Tibial artery (tissue), 4 donors: Measurements from ENCODE around the gene CTBS.

Experiments
- DNase-seq, 2 donors: peaks; one replicate each; pipeline ENCODE4 v3.0.0-alpha.2; 2019
- H3K27ac ChIP-seq, 2 donors: fragments of 200-600 bp; sonication (generic) in 1 of 2; 1 replicate in 1 of 2; 2 replicates in 1 of 2; pipeline ENCODE4 v1.5.1; 2018 to 2019; ENCODE audit warnings: mild to moderate bottlenecking in 1 of 2
- H3K27me3 ChIP-seq, 2 donors: fragments of 200-600 bp; sonication (generic) in 1 of 2; one replicate each; pipeline versions ENCODE4 v1.5.1 to v1.6.0; 2016 to 2019
- H3K36me3 ChIP-seq, 3 donors: fragments of 200-600 bp; sonication (generic) in 2 of 3; one replicate each; pipeline ENCODE4 v1.5.1; 2016 to 2019; ENCODE audit warnings: mild to moderate bottlenecking in 2 of 3
- H3K4me1 ChIP-seq, 4 donors: fragments of 200-600 bp; sonication (generic) in 2 of 4; 1 replicate in 3 of 4; 2 replicates in 1 of 4; pipeline ENCODE4 v1.5.1; 2016 to 2019
- H3K4me3 ChIP-seq, 2 donors: fragments of 200-600 bp; sonication (generic) in 1 of 2; 1 replicate in 1 of 2; 2 replicates in 1 of 2; pipeline ENCODE4 v1.5.1; 2018 to 2019; ENCODE audit warnings: mild to moderate bottlenecking in 2 of 2
- H3K9me3 ChIP-seq, 3 donors: fragments of 200-600 bp; sonication (generic) in 1 of 3; one replicate each; pipeline ENCODE4 v1.5.1; 2016 to 2019
- intact Hi-C: fragments of 100-400 bp; cut with DNase I; formaldehyde crosslinking; loops from one replicate; pipeline ENCODE4 v1.15.0; 2023; ENCODE audit warnings: low total_unique reads
- TF ChIP-seq, protein P1 (sequence below), 2 experiments: fragments of 200-600 bp in 1 of 2; fragments of 450-650 bp in 1 of 2; IDR thresholded peaks; one replicate each; pipeline ENCODE4 v1.5.1; 2017 to 2019; ENCODE audit warnings: antibody characterized with exemption in 2 of 2, mild to moderate bottlenecking in 1 of 2, moderate library complexity in 1 of 2

The CTBS gene

DNA sequence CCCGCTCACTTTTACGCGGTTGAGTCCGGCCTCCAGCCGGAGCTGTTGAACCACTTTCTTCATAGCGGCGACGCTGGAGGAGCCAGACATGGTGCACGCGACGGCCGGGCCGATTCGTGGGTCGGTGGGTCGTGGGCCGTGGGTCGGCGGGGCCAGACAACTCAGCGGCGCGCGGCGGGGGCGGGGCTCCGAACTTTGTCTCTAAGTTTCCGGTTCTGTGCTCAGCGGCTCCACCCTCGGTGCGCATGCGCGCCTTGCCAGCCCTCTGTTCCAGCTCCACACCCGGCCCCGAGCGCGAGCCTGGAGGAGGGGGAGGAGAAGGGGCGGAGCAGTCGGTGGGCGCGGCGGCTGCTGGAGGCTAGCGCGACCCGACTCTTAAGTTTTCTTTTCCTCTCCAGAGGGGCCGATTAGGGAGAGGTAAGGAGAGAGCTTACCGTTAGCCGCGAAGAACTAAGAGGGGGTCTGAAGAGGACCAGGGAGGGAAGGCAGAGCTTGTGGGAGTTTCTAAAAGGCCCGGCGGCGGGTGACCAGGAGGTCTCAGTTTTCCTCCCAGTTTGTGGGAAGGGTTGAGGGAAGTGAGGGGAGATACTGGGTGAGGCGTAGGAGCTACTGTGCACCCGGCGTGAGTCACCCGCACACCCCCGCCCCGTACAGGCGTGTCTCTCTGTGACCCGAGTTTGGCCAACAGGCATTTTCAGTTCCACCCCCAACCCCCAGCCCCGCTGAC lies 68.1 kb downstream of the CTBS start, which contains the start of the genes GNG5 and SPATA1:
GNG5 (minus strand) TSS at position 580 of the 727 bp plus-strand sequence; CDS start at position 90, 490 bp downstream.
SPATA1 (plus strand) TSS at position 385 of the 727 bp plus-strand sequence. CDS start 9,974 bp downstream, outside the sequence.
- TF ChIP-seq, protein P1, sequence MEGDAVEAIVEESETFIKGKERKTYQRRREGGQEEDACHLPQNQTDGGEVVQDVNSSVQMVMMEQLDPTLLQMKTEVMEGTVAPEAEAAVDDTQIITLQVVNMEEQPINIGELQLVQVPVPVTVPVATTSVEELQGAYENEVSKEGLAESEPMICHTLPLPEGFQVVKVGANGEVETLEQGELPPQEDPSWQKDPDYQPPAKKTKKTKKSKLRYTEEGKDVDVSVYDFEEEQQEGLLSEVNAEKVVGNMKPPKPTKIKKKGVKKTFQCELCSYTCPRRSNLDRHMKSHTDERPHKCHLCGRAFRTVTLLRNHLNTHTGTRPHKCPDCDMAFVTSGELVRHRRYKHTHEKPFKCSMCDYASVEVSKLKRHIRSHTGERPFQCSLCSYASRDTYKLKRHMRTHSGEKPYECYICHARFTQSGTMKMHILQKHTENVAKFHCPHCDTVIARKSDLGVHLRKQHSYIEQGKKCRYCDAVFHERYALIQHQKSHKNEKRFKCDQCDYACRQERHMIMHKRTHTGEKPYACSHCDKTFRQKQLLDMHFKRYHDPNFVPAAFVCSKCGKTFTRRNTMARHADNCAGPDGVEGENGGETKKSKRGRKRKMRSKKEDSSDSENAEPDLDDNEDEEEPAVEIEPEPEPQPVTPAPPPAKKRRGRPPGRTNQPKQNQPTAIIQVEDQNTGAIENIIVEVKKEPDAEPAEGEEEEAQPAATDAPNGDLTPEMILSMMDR (IDR thresholded peaks at IDR 0.05), result no peak
- Histone ChIP-seq H3K27me3 (no peaks in the 10 kb centered on the region), H3K9me3 (no peaks in the 10 kb centered on the region), H3K27ac (peak within 1 kb of the TSS; percentile 86 to 97), H3K4me3 (peak within 1 kb of the TSS; percentile 61 to 76), H3K36me3 (no peaks in the 10 kb centered on the region), H3K4me1 (peaks cover 0 to 34% (median 21%) of the 10 kb centered on the region in 4 donors)
- intact Hi-C loops, result loop anchor here (5.0 to 10.0 kb wide), 3 partner anchors 66 to 189 kb away; partner anchors contain the start of genes CTBS and SSX2IP
- DNase-seq, result peak; percentile 98 to 99

DNA sequence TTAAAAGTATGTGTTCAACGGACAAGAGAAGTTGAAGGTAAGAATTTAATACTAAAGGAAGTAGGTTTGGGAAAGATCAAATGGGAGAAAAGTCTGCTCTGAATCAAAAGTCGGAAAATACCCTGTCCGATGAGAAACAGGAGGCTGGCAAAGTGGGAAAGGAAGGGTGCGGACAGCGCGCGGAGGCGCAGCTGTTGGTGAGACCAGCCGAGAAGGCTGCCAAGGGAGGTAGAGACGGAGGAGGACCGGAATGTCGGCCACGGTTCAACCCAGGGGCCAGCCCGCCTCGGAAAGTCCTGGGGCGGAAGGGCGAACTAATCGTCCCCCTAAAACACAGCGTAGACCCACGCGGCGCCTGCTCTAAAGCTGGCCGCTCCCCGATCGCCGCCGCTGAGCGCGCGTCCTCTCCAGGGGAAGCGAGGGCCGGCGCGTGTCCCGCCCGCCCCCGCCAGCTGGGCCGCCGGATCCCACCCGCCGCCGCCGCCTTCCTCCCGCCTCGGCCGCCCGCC lies 68.7 kb downstream of the CTBS start:
- H3K4me1 ChIP-seq, result peaks cover 0 to 41% (median 23%) of the 10 kb centered on the region in 4 donors
- no peaks in the 10 kb centered on the region for H3K36me3 ChIP-seq
- peak; percentile 52 to 80 for DNase-seq
- H3K27me3 ChIP-seq, result no peaks in the 10 kb centered on the region
- intact Hi-C loops, result loop anchor here (5.0 to 10.0 kb wide), 3 partner anchors 67 to 189 kb away; partner anchors contain the start of genes CTBS and SSX2IP
- H3K4me3 ChIP-seq, result peak overlapping the region; percentile 61 to 76
- no peaks in the 10 kb centered on the region for H3K9me3 ChIP-seq
- H3K27ac ChIP-seq, result peak overlapping the region; percentile 86 to 97
- TF ChIP-seq, protein P1 (IDR thresholded peaks at IDR 0.05), result no peak

DNA sequence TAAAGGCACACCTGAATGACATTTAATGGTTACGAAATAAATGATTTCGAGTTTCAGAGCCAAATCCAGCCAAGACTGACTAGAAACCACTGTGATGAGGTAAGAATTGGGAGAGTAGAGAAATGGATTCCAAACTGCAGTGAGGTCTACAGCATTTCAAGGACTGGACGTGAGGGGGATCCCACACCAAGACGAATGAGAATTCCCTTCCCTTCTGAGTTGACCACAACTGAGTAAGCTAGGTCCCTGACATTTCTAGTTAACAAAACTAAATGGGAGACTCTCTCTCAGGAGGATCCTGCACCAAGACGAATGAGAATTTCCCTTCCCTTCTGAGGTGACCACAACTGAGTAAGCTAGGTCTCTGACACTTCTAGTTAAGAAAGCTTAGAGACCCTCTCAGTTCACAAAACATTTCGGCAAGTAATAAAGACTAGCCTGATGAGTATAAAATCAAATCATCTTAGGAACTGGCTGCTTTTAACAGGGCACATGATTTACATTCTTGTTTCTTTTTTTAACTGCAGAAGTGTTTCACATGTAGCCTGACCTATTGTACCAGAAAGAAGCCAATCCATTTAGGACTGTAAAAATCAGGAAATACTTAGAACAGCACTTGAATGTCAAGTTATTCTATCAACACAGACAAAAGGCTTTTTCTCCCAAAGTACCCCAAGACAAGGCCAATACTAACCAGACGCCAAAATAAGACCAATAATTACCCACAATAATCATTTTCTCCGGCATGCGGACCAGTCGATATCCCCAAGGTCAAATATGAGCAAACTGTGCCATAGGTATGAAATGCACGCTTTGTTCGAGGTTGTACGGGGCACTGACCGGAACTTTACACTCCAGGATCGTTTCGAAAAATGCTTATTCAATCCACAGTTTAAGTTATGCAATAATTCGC lies 69.4 kb downstream of the CTBS start:
- peaks cover 0 to 46% (median 23%) of the 10 kb centered on the region in 4 donors for H3K4me1 ChIP-seq
- H3K36me3 ChIP-seq, result peaks cover 0 to 4% (median 3%) of the 10 kb centered on the region in 3 donors
- DNase-seq, result no peak
- TF ChIP-seq, protein P1 (IDR thresholded peaks at IDR 0.05), result no peak
- H3K27ac ChIP-seq, result peak overlapping the region; percentile 86 to 97
- H3K4me3 ChIP-seq, result peak overlapping the region; percentile 61 to 76
- no peaks in the 10 kb centered on the region for H3K27me3 ChIP-seq
- no peaks in the 10 kb centered on the region for H3K9me3 ChIP-seq
- intact Hi-C loops, result loop anchor here (5.0 to 10.0 kb wide), 3 partner anchors 67 to 190 kb away; partner anchors contain the start of genes CTBS and SSX2IP

DNA sequence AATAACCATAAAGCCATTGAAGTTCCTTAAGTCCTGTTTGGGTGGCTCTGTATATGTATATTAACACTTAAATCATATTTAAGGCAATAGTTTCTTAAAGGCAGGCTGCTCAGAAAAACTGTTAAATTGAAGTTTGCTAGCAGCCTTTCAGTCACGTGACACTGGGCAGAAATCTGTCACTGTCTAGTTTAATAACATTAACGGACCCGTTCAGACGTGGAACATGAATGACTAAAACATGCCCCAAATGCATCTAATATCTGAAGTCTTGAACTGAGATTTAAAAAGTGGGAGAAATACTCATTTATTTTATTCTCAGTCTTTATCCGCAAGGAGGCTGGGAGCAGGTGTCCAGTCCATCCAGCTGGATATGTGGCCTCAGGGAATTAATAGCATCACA lies 71.3 kb downstream of the CTBS start:
- Histone ChIP-seq H3K9me3 (no peaks in the 10 kb centered on the region), H3K36me3 (peaks cover 9 to 19% (median 17%) of the 10 kb centered on the region in 3 donors), H3K27me3 (no peaks in the 10 kb centered on the region), H3K4me3 (peak overlapping the region in 1 of 2 donors; percentile 8), H3K4me1 (peaks cover 0 to 53% (median 23%) of the 10 kb centered on the region in 4 donors), H3K27ac (no peak overlapping the region)
- intact Hi-C loops, result loop anchor here (10.0 kb wide), 2 partner anchors 102 to 192 kb away; partner anchors contain the start of gene SSX2IP
- TF ChIP-seq, protein P1 (IDR thresholded peaks at IDR 0.05), result no peak
- DNase-seq, result no peak
